Endothelial cell of umbilical vein (primary cell): Measurements from ENCODE around the gene EPHA4. TPM values are rescaled to one million over a fixed set of nuclear protein-coding genes. Genes with fewer than 3 reads are reported as not detected.

Experiments used
- BruUV-seq: library from RNA; stranded (reverse); fragments of 400-500 nt; replicated peaks from 2 replicates; lab custom pipeline; 2021; lab: Mats Ljungman, UMichigan
- CTCF ChIA-PET: fragments of 300-600, 350-600 bp; sonication (Branson Sonifier 250); formaldehyde crosslinking; loops from one replicate; lab custom pipeline; 2021; ENCODE audit warnings: antibody characterized with exemption, inconsistent platforms; lab: Charles Lee
- POLR2A ChIA-PET: fragments of 300-600, 350-600 bp; sonication (Branson Sonifier 250); formaldehyde crosslinking; loops from one replicate; lab custom pipeline; 2021; ENCODE audit warnings: antibody characterized with exemption, inconsistent platforms; lab: Charles Lee
- DNase-seq: peaks from one replicate; pipeline ENCODE4 v3.0.0-alpha.2; 2011; ENCODE audit warnings: low read depth, low spot score
- FAIRE-seq: peaks from 2 replicates; lab custom pipeline; 2011; peaks lifted over from hg19 to GRCh38; lab: Jason Lieb, UNC
- H2AFZ ChIP-seq: 2 replicates; pipeline ENCODE4 v1.6.0; 2012; ENCODE audit warnings: low read depth, low read length, control low read depth, inconsistent platforms
- H3K27ac ChIP-seq: 2 replicates; pipeline ENCODE4 v1.5.1; 2011; ENCODE audit warnings: low read depth, mild to moderate bottlenecking, control low read depth, low read length, moderate library complexity; ENCODE audit not compliant: insufficient read depth
- H3K27me3 ChIP-seq, 2 experiments: 2 replicates each; pipeline versions ENCODE4 v1.6.0 to v1.6.1; 2011; ENCODE audit warnings: low read length in 2 of 2, mixed read lengths in 1 of 2; ENCODE audit not compliant: control insufficient read depth in 2 of 2, insufficient read depth in 2 of 2
- H3K36me3 ChIP-seq, 2 experiments: 2 replicates in 1 of 2; 3 replicates in 1 of 2; pipeline ENCODE4 v1.5.1; 2011; ENCODE audit warnings: low read length in 2 of 2, mild to moderate bottlenecking in 1 of 2, moderate library complexity in 1 of 2; ENCODE audit not compliant: control insufficient read depth in 2 of 2, insufficient read depth in 2 of 2; ENCODE audit errors: extremely low read depth in 1 of 2
- H3K4me1 ChIP-seq: 3 replicates; pipeline ENCODE4 v1.5.1; 2011; ENCODE audit warnings: mild to moderate bottlenecking, low read length; ENCODE audit not compliant: control insufficient read depth, insufficient read depth; ENCODE audit errors: extremely low read depth
- H3K4me2 ChIP-seq: 2 replicates; pipeline ENCODE4 v1.6.1; 2011; ENCODE audit warnings: low read length, control low read depth, mixed read lengths; ENCODE audit not compliant: insufficient read depth
- H3K4me3 ChIP-seq, 3 experiments: fragments of 200-600 bp in 1 of 3; sonication (generic), shearing (Covaris generic) in 1 of 3; replicated peaks in 1 of 3; 2 replicates each; pipeline ENCODE4 v1.5.1; 2011 to 2016; ENCODE audit warnings: control low read depth in 3 of 3, low read length in 3 of 3, mild to moderate bottlenecking in 2 of 3, inconsistent platforms in 1 of 3, low read depth in 1 of 3, moderate library complexity in 1 of 3; ENCODE audit not compliant: insufficient read depth in 1 of 3
- H3K79me2 ChIP-seq: 2 replicates; pipeline ENCODE4 v1.6.0; 2012; ENCODE audit warnings: low read length, inconsistent platforms; ENCODE audit not compliant: control insufficient read depth, insufficient read depth
- H3K9ac ChIP-seq: replicated peaks from 2 replicates; pipeline ENCODE3; 2011; ENCODE audit warnings: low read length, control low read depth; ENCODE audit not compliant: insufficient read depth; ENCODE audit errors: extremely low read depth
- H3K9me1 ChIP-seq: replicated peaks from 3 replicates; pipeline ENCODE4 v1.6.0; 2011; ENCODE audit warnings: mild to moderate bottlenecking, low read length; ENCODE audit not compliant: control insufficient read depth, insufficient read depth; ENCODE audit errors: extremely low read depth
- H3K9me3 ChIP-seq: replicated peaks from 2 replicates; pipeline ENCODE4 v1.5.1; 2012; ENCODE audit warnings: low read length, inconsistent platforms; ENCODE audit not compliant: control insufficient read depth, insufficient read depth
- H4K20me1 ChIP-seq: replicated peaks from 2 replicates; pipeline ENCODE3; 2011; ENCODE audit warnings: mild to moderate bottlenecking, low read length; ENCODE audit not compliant: control insufficient read depth, insufficient read depth; ENCODE audit errors: extremely low read depth
- CTCF ChIP-seq, 2 donors: IDR thresholded peaks; 1 replicate in 1 of 2; 2 replicates in 1 of 2; pipeline ENCODE4 v1.5.1; 2011; ENCODE audit warnings: low read length in 2 of 2, mild to moderate bottlenecking in 2 of 2, moderate library complexity in 2 of 2, control low read depth in 1 of 2, inconsistent platforms in 1 of 2, low read depth in 1 of 2; ENCODE audit not compliant: insufficient read depth in 1 of 2; ENCODE audit errors: extremely low read depth in 1 of 2
- EZH2 ChIP-seq: IDR thresholded peaks from 2 replicates; pipeline ENCODE4 v1.6.1; 2012; ENCODE audit warnings: borderline replicate concordance, low read depth, mild to moderate bottlenecking, moderate library complexity, low read length, inconsistent platforms; ENCODE audit not compliant: severe bottlenecking
- FOS ChIP-seq: IDR thresholded peaks from 2 replicates; pipeline ENCODE4 v1.6.1; 2011; ENCODE audit warnings: mild to moderate bottlenecking, low read length, moderate library complexity, borderline replicate concordance; ENCODE audit not compliant: insufficient read depth
- GATA2 ChIP-seq: IDR thresholded peaks from 2 replicates; pipeline ENCODE4 v1.7.0; 2011; ENCODE audit warnings: low read depth, mild to moderate bottlenecking, moderate library complexity, mixed read lengths, low read length; ENCODE audit not compliant: insufficient read length, insufficient read depth
- JUN ChIP-seq: IDR thresholded peaks from 2 replicates; pipeline ENCODE4 v1.6.1; 2011; ENCODE audit warnings: borderline replicate concordance, low read depth; ENCODE audit not compliant: insufficient read length, insufficient read depth
- MAX ChIP-seq: IDR thresholded peaks from 2 replicates; pipeline ENCODE4 v1.6.1; 2011; ENCODE audit not compliant: insufficient read depth, insufficient read length
- MYC ChIP-seq: IDR thresholded peaks from one replicate; pipeline ENCODE4 v1.6.1; 2011; ENCODE audit warnings: mild to moderate bottlenecking, low read depth, low read length
- POLR2A ChIP-seq: IDR thresholded peaks from 2 replicates; pipeline ENCODE4 v1.6.1; 2012; ENCODE audit warnings: low read depth, mild to moderate bottlenecking, control low read depth, low read length
- POLR2AphosphoS5 ChIP-seq: IDR thresholded peaks from 2 replicates; pipeline ENCODE4 v1.6.1; 2012; ENCODE audit warnings: low read depth, mild to moderate bottlenecking, control low read depth, low read length, moderate library complexity; ENCODE audit not compliant: insufficient read depth
- dilution Hi-C: fragments of 300-500 bp; cut with MboI; formaldehyde crosslinking; loops from one replicate; pipeline ENCODE4 v1.15.0; 2019; ENCODE audit warnings: low sequenced_read_pairs; ENCODE audit not compliant: extremely low pct_ligation_motif_present
- intact Hi-C: fragments of 100-400 bp; cut with micrococcal nuclease; formaldehyde crosslinking; loops from one replicate; pipeline ENCODE4 v1.10.0; 2022
- polyA plus RNA-seq, 4 experiments: library from polyadenylated mRNA; depleted of rRNA in 3 of 4; stranded (reverse) in 3 of 4; unstranded in 1 of 4; fragments of >200 nt; gene quantifications; 2 replicates each; pipeline versions ENCODE4 v1.2.1 to v1.2.3, GENCODE V29; 2011 to 2012; ENCODE audit warnings: missing spikeins in 1 of 4
- total RNA-seq: library from RNA; stranded (reverse); gene quantifications from 2 replicates; pipeline ENCODE4 v1.2.3, GENCODE V29; 2021

Gene EPHA4
- total and polyA plus RNA-seq, 2 donors (not counting 3 experiments of a cell fraction or from before 2014, with no cell fraction given), result 11.9 to 19.8 TPM

GRCh38 chr2:221371347-221371746 is 200.8 kb downstream of the EPHA4 start:
- Histone ChIP-seq H3K4me1 (no peaks in the 10 kb centered on the region), H4K20me1 (no peaks in the 10 kb centered on the region), H3K9ac (no peak overlapping the region), H3K27me3 (peaks cover 0 to 2% of the 10 kb centered on the region in 2 experiments), H3K79me2 (no peaks in the 10 kb centered on the region), H3K9me3 (no peaks in the 10 kb centered on the region), H3K4me3 (no peak overlapping the region), H3K4me2 (no peak overlapping the region), H3K36me3 (no peaks in the 10 kb centered on the region), H2AFZ (no peak overlapping the region), H3K27ac (no peak overlapping the region), H3K9me1 (no peaks in the 10 kb centered on the region)
- FAIRE-seq, result no peak
- BruUV-seq, result no TSS peak
- no peak for DNase-seq
- intact Hi-C loops (loop anchor here (10.0 kb wide), 1 partner anchor 687 kb away; no protein-coding TSS in a partner anchor), dilution Hi-C loops (no loop called here)
- POLR2A ChIA-PET, result interaction anchor here (0.7 kb wide), 1 partner anchor 350 kb away, joined by 3 read pairs; no protein-coding TSS in a partner anchor
- TF ChIP-seq MYC, result no peak
- CTCF ChIA-PET, result interaction anchor here (1.1 kb wide), 1 partner anchor 23 kb away, joined by 3 read pairs; no protein-coding TSS in a partner anchor

GRCh38 chr2:221370857-221371211 is 201.3 kb downstream of the EPHA4 start:
- dilution Hi-C loops (no loop called here), intact Hi-C loops (loop anchor here (10.0 kb wide), 1 partner anchor 686 kb away; no protein-coding TSS in a partner anchor)
- Histone ChIP-seq H4K20me1 (no peaks in the 10 kb centered on the region), H3K4me1 (no peaks in the 10 kb centered on the region), H3K27me3 (peaks cover 0 to 2% of the 10 kb centered on the region in 2 experiments), H3K4me3 (no peak overlapping the region), H3K36me3 (no peaks in the 10 kb centered on the region), H3K9ac (no peak overlapping the region), H3K9me1 (no peaks in the 10 kb centered on the region), H3K4me2 (no peak overlapping the region), H3K9me3 (no peaks in the 10 kb centered on the region), H3K27ac (no peak overlapping the region), H3K79me2 (no peaks in the 10 kb centered on the region), H2AFZ (no peak overlapping the region)
- no peak for TF ChIP-seq MYC
- no peak for TF ChIP-seq GATA2
- TF ChIP-seq FOS, result no peak
- TF ChIP-seq POLR2AphosphoS5, result no peak
- TF ChIP-seq JUN, result no peak
- no peak for TF ChIP-seq POLR2A
- no peak for TF ChIP-seq EZH2
- no peak for TF ChIP-seq CTCF (IDR thresholded peaks at IDR 0.05; ENCODE audit: extremely low read depth in 1 of 2, insufficient read depth in 1 of 2, low read depth in 1 of 2, low read length in 2 of 2)
- no peak for TF ChIP-seq MAX
- DNase-seq (no peak), FAIRE-seq (no peak)
- BruUV-seq, result no TSS peak
- POLR2A ChIA-PET, result no interaction called here
- CTCF ChIA-PET, result interaction anchor here (1.1 kb wide), 1 partner anchor 22 kb away, joined by 3 read pairs; no protein-coding TSS in a partner anchor
